ENCODE data around the gene KIF5C.
"Not testable (repeated sequence)": the region's sequence is repeated elsewhere in the genome, so short reads cannot be mapped to it uniquely, and the experiment has no call there.

The KIF5C gene

DNA sequence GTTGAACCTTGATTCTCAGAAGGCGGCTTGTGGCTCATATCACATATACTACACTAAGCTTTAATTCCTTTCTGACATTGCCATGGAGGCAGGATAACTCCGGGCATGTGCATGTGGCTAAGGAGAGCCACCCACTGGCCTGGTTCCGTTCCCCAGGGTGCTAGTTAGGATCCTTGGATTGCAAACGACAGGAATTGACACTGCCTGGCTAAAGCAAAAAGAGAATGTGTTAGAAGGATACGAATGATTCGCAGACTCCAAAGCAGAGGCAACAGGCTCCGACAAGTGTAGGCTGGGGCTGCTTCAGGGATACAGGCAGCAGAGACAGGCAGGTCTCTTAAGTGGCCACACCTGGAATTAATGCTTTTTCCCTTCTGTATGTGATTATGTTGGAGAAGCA is 92.0 kb downstream of the KIF5C start:
- FAIRE-seq, result no peak

DNA sequence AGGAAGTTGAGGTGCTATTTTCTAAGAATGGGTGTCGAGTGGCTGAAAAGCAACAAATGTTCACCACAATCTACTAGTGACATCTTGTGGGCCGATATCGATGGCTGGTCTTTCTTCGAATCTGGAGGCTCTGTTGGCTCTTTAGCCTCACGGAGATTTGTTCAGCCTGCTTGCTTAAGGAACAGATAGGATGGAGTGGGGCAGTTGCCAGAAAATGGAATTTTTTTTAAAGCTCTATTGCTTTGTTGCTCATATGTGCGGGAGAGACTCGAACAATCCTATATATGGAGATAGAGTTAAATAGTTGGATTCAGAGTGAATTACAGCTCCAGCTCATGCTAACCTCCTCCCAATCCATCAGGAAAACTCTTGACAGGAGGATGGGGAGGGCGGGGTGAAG is 92.6 kb downstream of the KIF5C start:
- FAIRE-seq, result no peak

- no peak for FAIRE-seq
These were observed 93.3 kb downstream of the KIF5C start for GRCh38 chr2:148968301-148968700.

DNA sequence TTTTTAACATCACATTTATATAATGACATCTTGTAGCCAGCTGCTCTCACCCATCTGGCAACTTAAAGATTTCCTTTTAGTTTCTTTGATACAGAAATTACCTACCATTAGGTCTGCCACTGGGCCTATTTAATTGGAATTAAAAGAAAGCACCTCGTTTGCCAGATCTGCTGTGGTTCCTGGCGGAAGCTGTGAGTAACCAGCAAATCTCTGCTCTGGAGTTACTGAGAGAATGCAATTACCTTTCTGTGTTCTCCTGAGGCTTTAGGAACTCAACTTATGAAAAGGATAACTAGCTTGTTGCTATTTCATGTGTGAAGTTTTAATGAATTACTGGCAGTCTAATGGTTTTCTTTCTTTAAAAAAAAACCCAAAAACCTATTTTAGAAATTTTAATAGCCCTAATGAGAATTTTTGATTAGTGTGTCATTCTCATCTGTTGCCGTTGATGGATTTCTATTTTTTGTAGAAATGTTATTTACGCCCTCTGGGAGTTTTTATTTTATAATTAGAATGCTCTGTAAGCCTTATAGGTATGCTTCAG is 93.8 kb downstream of the KIF5C start:
- no peak for FAIRE-seq

GRCh38 chr2:148969659-148970061 is 94.6 kb downstream of the KIF5C start:
- no peak for FAIRE-seq

DNA sequence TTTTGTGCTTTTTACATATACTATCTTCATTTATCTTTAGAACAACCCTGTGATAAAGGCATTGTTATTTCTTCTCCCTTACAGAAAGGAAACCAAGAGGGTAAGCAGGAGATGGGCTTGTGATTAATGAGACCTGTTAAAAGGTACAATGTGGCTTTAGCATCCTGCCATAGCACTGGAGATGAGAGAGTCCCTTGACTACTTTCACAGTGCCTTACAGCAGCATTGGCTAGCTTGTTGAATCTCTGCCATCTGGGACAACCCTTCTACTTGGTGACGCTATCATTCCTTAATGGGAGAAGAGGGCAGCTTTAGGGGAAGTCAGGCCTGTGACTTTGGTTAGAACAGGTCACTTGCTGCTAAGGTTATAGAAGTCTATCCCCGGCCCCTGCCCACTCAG is 95.4 kb downstream of the KIF5C start:
- FAIRE-seq, result no peak

DNA sequence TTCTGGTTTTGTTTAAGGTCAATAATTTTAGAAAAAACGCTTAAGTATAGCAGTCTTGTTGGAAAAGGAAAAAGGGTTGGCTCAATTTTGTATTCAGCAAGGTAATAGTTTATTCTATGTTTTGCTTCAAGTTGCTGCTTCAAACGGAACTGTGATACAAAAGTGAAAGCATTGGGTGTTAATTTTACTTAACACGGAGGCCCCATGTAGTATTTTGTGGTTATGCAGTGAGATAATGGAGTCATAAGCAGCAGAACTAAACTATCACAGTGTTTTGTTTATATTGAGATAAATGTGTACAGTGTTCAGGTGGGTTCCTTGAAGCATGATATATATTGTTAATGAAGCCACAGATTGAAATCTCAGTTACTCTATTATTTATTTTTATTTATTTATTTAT is 96.5 kb downstream of the KIF5C start:
- no peak for FAIRE-seq

DNA sequence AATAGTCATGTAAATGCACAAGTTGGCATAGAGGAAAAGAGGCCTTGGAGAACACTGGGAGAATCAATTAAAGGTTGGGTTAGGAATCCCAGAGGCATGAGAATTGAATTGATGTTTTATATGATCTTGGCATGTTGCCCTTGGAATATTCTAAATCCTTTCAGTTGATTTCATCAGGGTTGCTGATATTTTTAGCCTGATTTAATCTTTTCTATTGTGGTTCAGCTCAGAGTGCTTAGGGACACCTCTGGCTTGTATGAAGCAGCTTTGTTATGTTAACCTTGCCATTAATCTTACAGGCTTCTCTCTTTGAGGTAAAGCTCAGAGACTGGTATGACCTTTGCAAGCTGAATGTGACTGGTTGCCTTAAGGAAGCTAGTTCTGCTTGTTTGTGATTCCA is 99.1 kb downstream of the KIF5C start:
- FAIRE-seq, result no peak

- no peak for FAIRE-seq
These were observed 103.1 kb downstream of the KIF5C start for GRCh38 chr2:148978026-148978685.

GRCh38 chr2:148978706-148979105 is 103.7 kb downstream of the KIF5C start:
- no peak for FAIRE-seq

- no peak for FAIRE-seq
These were observed 104.3 kb downstream of the KIF5C start for GRCh38 chr2:148979164-148979918.

GRCh38 chr2:148979919-148980277 is 104.9 kb downstream of the KIF5C start:
- FAIRE-seq, result no peak

- not testable (repeated sequence) for FAIRE-seq
These were observed 105.5 kb downstream of the KIF5C start for GRCh38 chr2:148980496-148980895.

DNA sequence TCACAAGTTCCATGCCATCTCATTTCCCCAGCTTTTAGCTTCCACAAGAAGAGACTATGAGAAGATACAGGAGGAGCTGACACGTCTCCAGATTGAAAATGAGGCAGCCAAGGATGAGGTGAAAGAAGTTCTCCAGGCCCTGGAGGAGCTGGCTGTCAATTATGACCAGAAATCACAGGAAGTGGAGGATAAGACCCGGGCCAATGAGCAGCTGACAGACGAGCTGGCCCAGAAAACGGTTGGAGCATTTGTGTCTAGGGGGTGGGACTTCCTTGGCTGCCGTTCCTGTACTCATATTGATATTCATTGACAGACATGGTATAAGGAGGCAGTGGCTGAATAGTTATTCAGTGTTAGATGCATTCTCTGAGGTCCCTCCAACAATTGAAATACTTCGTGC is 106.3 kb downstream of the KIF5C start:
- no peak for FAIRE-seq

DNA sequence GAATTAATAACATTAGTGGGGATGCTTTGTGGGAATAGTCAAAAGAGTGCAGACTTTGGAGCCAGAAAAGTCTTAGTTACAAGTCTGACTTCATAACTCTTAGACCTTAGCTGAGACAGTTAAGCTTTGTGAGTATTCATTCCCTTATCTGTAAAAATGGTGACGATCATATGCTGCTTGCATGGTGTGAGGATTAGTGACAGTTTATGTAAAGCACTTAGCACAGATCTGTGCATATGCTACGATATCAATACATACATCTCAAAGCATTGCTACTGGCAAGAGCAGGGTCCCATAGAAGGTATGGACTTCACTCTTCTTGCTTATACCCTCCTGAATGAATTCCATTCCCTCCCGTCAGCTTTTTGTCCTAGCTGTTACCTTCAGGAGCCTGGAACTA is 106.8 kb downstream of the KIF5C start:
- FAIRE-seq, result no peak

GRCh38 chr2:148982282-148982681 is 107.3 kb downstream of the KIF5C start:
- no peak for FAIRE-seq

DNA sequence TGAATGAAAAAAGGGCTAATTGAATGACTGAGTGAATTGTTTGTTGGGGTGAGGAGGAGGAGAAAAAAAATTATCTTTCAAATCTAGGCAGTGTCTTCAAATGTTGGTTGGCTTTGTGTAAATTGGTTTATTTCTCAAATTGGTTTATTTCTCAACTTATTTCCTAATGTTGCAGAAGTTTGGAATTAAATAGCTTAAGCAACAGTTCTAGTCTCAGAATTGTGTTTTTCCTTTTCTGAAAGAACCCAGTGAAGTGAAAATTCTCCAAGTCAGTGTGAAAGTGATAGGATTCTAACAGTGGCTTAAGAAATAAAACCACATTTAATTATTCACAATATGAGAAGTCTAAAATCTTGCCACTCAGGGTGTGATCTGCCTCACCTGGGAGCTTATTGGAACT is 108.9 kb downstream of the KIF5C start:
- FAIRE-seq, result no peak

- no peak for FAIRE-seq
These were observed 109.4 kb downstream of the KIF5C start for GRCh38 chr2:148984449-148984848.

GRCh38 chr2:148987286-148987685 is 112.3 kb downstream of the KIF5C start:
- no peak for FAIRE-seq

GRCh38 chr2:148988337-148988736 is 113.3 kb downstream of the KIF5C start:
- FAIRE-seq, result no peak

DNA sequence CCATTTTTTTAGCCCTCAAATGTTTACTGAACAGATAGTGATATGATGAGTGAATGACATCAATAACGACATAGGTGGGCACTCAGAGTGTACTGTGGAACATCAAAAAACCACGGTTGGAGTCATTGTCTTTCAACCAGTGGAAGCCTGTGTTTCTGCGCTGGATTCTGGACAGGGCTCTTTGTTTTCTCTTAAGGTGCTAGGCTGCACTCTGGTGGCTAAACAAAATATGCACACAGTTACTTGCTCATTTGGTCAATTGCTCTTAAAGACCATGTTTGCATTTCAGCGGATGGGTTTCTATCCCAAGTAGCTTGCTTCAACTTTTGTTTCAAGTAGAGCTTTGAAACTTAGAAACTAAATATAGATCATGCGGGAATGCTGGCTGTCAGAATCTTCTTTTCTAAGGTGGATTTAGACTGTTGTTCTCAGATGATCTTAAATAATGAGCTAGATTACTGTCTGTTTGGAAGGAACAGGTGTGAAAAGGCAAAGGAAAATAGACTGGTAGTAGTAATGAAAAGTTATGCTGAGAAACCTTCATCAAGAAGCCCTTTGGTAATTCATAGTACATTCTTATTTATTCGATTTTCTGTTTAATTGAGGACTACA is 115.0 kb downstream of the KIF5C start:
- FAIRE-seq, result peak; percentile 92

- no peak for FAIRE-seq
These were observed 115.9 kb downstream of the KIF5C start for GRCh38 chr2:148990968-148991367.

GRCh38 chr2:148992448-148992847 is 117.4 kb downstream of the KIF5C start:
- no peak for FAIRE-seq

DNA sequence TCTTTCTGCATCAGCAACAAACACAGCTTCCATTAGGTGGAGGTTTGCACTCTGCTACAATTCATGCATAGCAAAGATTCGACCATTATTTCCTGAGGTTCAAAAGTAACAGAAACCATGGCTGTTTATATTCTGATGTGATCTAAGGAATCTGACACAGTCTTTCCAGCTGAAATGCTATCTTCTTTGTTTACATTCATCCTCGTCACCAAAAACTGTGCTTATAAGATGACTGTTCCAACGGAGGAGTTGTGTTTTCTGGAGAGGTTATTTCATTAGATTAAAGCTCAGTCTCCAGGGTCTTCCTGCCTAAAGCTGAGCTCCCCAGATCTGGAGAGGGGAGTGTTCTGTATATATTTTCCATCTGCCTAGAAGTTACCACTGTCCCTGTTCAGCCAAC is 118.3 kb downstream of the KIF5C start:
- no peak for FAIRE-seq

Data from G401.6 (cell line).